ENCODE results near the gene ATP5F1D.

- TF ChIP-seq CTCF (IDR thresholded peaks at IDR 0.05) (no peak), POLR2A (IDR thresholded peaks at IDR 0.05) (no peak)
Measured at GRCh38 chr19:1239420-1239795, 2.1 kb upstream of the ATP5F1D start.

Measured in adrenal gland (tissue), 5 donors.